GM12872 (cell line): ENCODE results near the gene PDK3.

ENCODE experiments used
- TF ChIP-seq, protein P1 (sequence below): IDR thresholded peaks from 3 replicates; pipeline ENCODE4 v1.5.1; 2011; ENCODE audit warnings: low read depth, mild to moderate bottlenecking, low read length, moderate library complexity; ENCODE audit not compliant: insufficient read depth

PDK3 gene

DNA sequence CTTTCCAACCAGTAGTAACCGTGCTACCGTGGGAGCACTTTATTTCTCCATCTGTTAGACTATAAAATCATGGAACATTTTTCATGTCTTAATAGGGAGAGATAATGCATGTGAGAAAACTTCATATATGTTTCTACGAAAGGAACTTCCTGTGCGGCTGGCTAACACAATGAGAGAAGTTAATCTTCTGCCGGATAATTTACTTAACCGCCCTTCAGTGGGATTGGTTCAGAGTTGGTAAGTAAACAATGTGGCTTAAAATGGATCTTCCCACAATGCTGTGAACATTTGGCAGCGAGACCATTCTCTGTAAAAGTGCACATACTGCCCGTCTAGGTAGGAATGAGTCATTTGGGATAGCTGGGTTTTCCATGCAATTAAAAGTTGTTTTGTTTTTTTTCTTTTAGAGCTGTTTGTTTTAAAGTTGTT, 29.6 kb downstream of the PDK3 start:
- TF ChIP-seq, protein P1, sequence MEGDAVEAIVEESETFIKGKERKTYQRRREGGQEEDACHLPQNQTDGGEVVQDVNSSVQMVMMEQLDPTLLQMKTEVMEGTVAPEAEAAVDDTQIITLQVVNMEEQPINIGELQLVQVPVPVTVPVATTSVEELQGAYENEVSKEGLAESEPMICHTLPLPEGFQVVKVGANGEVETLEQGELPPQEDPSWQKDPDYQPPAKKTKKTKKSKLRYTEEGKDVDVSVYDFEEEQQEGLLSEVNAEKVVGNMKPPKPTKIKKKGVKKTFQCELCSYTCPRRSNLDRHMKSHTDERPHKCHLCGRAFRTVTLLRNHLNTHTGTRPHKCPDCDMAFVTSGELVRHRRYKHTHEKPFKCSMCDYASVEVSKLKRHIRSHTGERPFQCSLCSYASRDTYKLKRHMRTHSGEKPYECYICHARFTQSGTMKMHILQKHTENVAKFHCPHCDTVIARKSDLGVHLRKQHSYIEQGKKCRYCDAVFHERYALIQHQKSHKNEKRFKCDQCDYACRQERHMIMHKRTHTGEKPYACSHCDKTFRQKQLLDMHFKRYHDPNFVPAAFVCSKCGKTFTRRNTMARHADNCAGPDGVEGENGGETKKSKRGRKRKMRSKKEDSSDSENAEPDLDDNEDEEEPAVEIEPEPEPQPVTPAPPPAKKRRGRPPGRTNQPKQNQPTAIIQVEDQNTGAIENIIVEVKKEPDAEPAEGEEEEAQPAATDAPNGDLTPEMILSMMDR = no peak

DNA sequence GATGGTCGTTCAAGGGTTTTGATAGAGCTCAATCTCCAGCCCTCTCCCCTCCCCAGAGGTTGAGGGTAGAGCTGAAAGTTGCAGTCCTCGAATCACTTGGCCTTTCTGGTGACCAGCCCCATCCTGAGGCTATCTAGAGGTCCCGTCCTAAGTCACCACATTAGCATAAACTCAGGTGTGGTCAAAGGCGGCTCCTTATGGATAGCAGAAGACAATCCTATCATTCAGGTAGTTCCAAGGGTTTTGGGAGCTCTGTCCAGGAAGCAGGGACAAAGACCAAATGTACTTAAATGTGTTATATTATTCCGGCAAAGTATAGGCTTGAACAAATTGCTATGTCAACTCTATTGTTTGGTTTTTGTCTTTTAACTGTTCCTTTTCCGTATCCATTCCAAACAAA, 30.6 kb downstream of the PDK3 start:
- TF ChIP-seq, protein P1 = no peak

DNA sequence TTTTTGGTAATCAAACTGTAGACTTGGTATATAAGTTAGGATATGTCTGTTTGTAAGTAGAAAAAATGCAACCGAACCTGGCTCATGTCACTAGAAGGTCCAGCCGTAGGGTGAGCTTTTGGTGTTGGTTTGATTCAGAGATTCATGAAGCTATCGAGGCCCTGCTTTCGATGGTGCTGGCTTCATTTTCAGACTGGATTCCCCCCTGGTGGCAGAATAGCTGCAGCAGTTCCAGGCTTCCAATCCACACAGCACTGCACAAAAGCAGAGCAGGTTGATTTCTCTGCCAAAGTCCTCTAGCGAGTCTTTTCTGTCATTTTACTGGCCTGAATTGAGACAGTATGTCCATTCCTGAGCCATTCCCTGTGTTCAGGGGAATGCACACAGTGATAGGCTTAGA, 33.1 kb downstream of the PDK3 start:
- TF ChIP-seq, protein P1 = peak; percentile 33; the same call in 1 of the 3 replicates

DNA sequence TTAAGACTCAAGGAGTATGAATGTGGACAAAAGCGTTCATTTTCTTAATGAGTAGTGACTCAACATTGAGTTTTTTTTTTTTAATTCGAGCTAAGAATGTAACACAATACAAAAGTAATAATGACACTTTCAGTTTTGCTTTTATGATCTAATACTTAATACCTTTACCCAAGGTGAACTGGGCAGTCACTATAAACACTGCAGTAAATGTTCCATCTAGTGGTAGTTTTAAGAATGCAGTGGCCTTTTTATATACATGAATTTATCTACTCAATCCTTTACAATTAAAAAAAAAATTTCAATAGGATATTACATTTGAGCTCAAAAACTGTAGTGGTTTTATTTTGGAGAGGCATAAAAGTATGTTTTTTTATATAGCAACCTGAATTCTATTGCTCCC, 33.9 kb downstream of the PDK3 start:
- TF ChIP-seq, protein P1 = peak; percentile 40; the same call in 1 of the 3 replicates

DNA sequence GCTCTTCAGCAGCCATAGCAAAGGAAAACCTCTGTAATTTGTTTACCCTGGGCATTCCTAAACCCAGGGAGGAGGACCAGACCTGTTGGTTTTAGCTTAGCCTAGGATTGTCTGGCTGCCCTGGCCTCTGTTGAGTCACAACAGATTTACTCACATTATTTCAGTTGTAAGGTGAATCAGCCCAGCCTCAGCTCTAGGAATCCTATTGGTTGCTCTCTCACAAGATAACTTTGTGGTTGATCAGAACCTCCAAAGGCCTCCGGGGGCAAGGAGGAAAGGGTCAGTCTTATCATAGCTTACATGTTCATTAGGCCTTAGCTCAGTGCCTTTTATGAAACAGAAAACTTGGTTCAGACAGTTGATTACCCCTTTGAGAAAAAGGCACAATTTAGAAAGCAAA, 41.0 kb downstream of the PDK3 start:
- TF ChIP-seq, protein P1 = no peak

DNA sequence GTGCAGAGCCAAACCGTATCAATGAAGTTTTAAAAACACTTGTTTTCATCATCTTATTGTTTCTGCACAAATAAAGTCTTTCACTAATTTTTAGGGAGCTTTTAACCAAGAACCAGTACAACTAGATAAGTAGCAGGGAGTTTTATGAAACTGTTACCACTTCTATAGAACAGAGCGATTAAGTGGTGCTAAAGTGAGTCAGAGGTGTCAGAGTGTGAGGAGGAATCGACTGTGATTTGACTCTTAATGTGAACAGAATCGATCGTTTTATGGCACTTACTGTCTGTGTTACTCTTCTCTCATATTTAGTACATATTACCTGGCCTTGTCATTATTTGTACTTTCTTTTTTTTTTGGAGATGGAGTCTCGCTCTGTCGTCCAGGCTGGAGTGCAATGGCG, 43.3 kb downstream of the PDK3 start:
- TF ChIP-seq, protein P1 = no peak

DNA sequence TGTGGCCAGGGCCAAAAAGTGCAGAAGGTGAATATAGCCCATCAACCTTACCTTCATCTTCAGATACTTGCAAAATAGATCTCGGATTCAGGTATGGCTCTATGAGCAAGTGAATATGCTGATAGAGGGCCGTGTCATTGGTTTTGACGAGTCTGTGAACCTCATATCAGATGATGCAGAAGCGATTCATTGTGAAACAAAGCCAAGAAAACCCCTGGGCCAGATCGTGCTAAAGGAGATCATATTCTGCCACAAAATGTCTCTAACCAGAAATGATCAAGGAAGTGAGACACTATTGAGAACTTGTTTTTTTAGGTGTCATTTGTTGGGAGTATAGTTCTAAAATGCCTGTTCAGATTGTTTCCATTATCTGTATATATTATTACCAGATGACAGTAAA, 48.3 kb downstream of the PDK3 start:
- TF ChIP-seq, protein P1 = no peak

DNA sequence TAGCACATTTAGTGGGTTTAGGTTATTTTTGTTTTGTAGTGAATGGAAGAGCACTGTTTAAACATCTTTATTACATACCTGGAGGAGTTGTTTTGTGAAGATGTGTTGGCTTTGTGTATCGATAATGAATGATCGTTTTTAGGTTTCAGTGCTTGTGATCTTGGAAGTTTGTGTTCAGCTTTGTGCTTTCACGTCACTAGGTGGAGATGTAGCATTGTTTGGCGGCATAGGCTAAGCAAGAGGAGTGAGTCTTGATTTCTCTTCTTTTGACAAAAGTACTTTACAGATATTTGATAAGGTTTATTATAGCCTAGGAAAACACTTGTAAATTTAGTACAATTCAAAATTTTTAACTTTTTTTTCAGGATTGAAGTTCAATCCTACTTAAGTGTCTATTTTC, 50.4 kb downstream of the PDK3 start:
- TF ChIP-seq, protein P1 = no peak
